Measurements from ENCODE around the gene CDK18. TPM values are rescaled to one million over a fixed set of nuclear protein-coding genes. Genes with fewer than 3 reads are reported as not detected.

Gene CDK18
- total and polyA plus RNA-seq, 8 donors = 3.7 to 174 (median 41.3) TPM

- H3K4me1 ChIP-seq = peaks cover 12 to 67% (median 46%) of the 10 kb centered on the region in 4 donors
Observed at GRCh38 chr1:205516362-205516761, 11.9 kb downstream of the CDK18 start.

DNA sequence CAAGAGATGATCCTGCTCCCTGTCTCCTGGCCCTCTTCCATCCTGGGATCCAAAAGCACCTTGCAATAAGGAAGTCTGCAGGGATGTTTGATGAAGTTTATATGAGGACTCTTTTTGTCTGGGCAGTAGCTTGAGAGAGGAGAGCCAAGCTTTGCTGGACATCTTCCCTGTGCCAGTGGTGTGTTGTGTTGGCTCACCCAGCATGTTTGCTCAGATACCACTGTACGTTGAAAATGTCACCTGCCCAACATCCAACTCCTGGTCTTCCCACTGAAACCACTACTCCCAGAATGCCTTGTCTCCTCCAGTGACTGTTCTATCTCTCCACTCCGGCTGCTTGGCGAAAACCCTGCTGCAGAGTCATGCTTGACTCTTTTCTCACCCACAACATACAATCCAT is 12.8 kb downstream of the CDK18 start:
- no peak for DNase-seq
- no peaks in the 10 kb centered on the region for H3K27me3 ChIP-seq
- 59 to 72% (median 62%) methylated on average over 3 of the region's 3 CpGs for WGBS, 5 donors
- intact Hi-C loops (cut with DNase I; ENCODE audit: low total_unique reads) = no loop called here
- H3K4me1 ChIP-seq = peaks cover 12 to 60% (median 39%) of the 10 kb centered on the region in 4 donors
- H3K4me3 ChIP-seq = no peak overlapping the region
- H3K36me3 ChIP-seq = no peaks in the 10 kb centered on the region
- peak overlapping the region in 2 of 5 donors; percentile 13 to 71 for H3K27ac ChIP-seq
- TF ChIP-seq, protein P1, sequence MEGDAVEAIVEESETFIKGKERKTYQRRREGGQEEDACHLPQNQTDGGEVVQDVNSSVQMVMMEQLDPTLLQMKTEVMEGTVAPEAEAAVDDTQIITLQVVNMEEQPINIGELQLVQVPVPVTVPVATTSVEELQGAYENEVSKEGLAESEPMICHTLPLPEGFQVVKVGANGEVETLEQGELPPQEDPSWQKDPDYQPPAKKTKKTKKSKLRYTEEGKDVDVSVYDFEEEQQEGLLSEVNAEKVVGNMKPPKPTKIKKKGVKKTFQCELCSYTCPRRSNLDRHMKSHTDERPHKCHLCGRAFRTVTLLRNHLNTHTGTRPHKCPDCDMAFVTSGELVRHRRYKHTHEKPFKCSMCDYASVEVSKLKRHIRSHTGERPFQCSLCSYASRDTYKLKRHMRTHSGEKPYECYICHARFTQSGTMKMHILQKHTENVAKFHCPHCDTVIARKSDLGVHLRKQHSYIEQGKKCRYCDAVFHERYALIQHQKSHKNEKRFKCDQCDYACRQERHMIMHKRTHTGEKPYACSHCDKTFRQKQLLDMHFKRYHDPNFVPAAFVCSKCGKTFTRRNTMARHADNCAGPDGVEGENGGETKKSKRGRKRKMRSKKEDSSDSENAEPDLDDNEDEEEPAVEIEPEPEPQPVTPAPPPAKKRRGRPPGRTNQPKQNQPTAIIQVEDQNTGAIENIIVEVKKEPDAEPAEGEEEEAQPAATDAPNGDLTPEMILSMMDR (IDR thresholded peaks at IDR 0.05) = no peak
- TF ChIP-seq POLR2A (IDR thresholded peaks at IDR 0.05) (no peak), POLR2AphosphoS5 (IDR thresholded peaks at IDR 0.05) (no peak), EP300 (IDR thresholded peaks at IDR 0.05) (no peak)
- H3K9me3 ChIP-seq = no peaks in the 10 kb centered on the region

More at GRCh38 chr1:205516362-205516761, 11.9 kb downstream of the CDK18 start:
- Histone ChIP-seq H3K36me3 (no peaks in the 10 kb centered on the region), H3K9me3 (no peaks in the 10 kb centered on the region), H3K4me3 (no peak overlapping the region), H3K27ac (peak overlapping the region in 4 of 5 donors; percentile 3 to 71 (median 32)), H3K27me3 (no peaks in the 10 kb centered on the region)
- DNase-seq = no peak
- intact Hi-C loops (cut with DNase I; ENCODE audit: low total_unique reads) = no loop called here
- TF ChIP-seq EP300 (IDR thresholded peaks at IDR 0.05) (no peak), POLR2AphosphoS5 (IDR thresholded peaks at IDR 0.05) (no peak), POLR2A (IDR thresholded peaks at IDR 0.05) (no peak)
- TF ChIP-seq, protein P1 (IDR thresholded peaks at IDR 0.05) = no peak
- WGBS, 5 donors = 73 to 86% (median 81%) methylated on average over 4 of the region's 4 CpGs

DNA sequence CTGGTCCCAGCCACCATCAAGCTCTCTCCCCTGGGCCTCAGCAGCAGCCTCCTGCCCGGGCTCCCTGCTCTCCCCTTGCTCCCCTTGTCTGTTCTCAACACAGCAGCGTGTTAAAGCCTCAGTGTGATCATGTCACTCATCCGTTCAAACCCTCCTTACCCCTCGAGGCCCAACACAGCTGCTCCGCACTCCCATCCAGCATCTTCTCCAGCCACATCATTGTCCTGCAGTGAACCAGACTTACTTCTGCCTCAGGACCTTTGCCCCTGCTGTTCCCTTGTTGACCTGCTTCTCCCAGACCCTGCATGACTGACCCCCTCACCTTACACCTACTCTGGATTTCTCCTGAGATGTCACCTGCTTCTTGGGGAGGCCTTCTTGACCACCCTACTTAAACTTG is 13.3 kb downstream of the CDK18 start:
- no peak for TF ChIP-seq POLR2A (IDR thresholded peaks at IDR 0.05)
- TF ChIP-seq EP300 (IDR thresholded peaks at IDR 0.05) = no peak
- no peak for TF ChIP-seq POLR2AphosphoS5 (IDR thresholded peaks at IDR 0.05)
- TF ChIP-seq, protein P1 (IDR thresholded peaks at IDR 0.05) = no peak
- 84 to 93% (median 88%) methylated on average over 5 of the region's 5 CpGs for WGBS, 5 donors
- DNase-seq = no peak
- Histone ChIP-seq H3K4me3 (no peak overlapping the region), H3K27me3 (no peaks in the 10 kb centered on the region), H3K4me1 (peaks cover 12 to 56% (median 35%) of the 10 kb centered on the region in 4 donors), H3K27ac (no peak overlapping the region), H3K36me3 (no peaks in the 10 kb centered on the region), H3K9me3 (no peaks in the 10 kb centered on the region)
- intact Hi-C loops (cut with DNase I; ENCODE audit: low total_unique reads) = no loop called here

- WGBS, 5 donors = 54 to 72% (median 57%) methylated on average over 4 to 8 of the region's 8 CpGs
- TF ChIP-seq, protein P1 (IDR thresholded peaks at IDR 0.05) = no peak
- no peak for TF ChIP-seq POLR2A (IDR thresholded peaks at IDR 0.05)
- TF ChIP-seq POLR2AphosphoS5 (IDR thresholded peaks at IDR 0.05) = no peak
- no peak for TF ChIP-seq EP300 (IDR thresholded peaks at IDR 0.05)
- Histone ChIP-seq H3K36me3 (peaks cover 0 to 8% (median 0%) of the 10 kb centered on the region in 4 donors), H3K9me3 (no peaks in the 10 kb centered on the region), H3K27ac (peak overlapping the region in 2 of 5 donors; percentile 26 to 42), H3K4me3 (no peak overlapping the region), H3K27me3 (no peaks in the 10 kb centered on the region), H3K4me1 (peaks cover 12 to 56% (median 32%) of the 10 kb centered on the region in 4 donors)
- intact Hi-C loops (cut with DNase I; ENCODE audit: low total_unique reads) = no loop called here
- peak in 1 of 2 donors; percentile 82 for DNase-seq
Observed at GRCh38 chr1:205518661-205519540, 14.4 kb downstream of the CDK18 start.

Data from stomach (tissue), 9 donors.